ENCODE results near the gene NADK.

The NADK gene

GRCh38 chr1:1786836-1787605 lies 8.8 kb upstream of the NADK start:
- DNase-seq (ENCODE audit: low read depth) = no peak

GRCh38 chr1:1785666-1786065 lies 7.4 kb upstream of the NADK start:
- no peak for DNase-seq (ENCODE audit: low read depth)

DNA sequence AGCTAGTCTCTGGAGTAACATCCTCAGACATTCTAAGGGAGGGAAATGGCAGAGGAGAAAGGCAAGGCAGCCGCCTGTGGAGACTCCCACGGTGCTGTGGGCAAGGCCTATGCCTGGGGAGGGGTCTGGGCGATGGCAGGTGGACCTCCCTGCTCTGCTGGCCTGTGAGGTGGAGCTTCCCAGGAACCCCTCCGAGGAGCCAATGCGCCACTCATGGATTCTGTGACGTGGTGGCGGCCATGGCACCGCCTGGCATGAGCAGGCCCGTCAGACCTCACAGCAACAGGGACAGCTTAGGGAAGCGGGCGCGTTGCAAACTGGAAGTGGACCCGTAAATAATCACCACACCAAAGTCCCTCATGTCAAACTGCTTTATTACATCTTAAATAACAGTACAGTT lies 6.7 kb upstream of the NADK start:
- DNase-seq (ENCODE audit: low read depth) = no peak

- DNase-seq (ENCODE audit: low read depth) = no peak
Observed at GRCh38 chr1:1783320-1783719, 5.0 kb upstream of the NADK start.

DNA sequence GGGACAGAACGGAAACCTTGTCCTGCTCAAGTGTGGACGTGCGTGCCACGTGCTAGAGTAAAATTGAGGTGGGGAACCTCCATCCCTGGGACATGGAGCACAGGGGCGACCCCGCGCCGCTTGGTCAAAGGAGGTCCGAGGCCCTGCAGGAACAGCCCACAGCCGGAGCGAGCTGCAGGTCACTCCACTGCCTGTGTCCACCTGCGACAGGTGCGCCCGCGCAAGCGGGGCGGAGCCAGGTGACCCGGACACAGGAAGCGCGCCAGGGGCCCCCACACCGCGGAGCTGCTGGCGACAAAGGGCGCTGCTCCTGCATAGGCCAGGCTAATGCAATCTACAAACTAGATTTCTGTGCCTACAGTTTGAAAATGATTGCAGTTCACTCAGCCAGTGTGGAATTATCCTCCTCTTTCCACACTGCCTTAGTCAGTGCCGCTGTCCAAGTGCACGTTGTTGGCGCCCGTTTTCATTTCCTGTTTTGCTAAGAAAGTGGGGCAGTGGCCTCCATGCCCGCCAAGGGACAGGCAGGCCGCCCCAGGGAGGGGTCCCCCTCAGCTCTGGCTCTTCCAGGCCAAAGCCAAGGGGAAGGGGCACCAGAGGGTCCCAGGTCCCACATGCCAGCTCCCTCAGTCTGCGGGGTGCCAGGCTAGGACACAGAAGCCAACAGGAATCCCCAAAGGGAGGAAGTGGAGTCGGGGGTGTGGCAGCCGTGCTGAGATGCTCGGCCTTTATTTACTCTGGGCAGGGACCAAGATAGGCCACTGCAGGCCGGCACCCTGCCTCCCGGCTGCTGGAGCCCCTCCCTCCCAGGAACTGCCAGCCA lies 4.3 kb upstream of the NADK start:
- no peak for DNase-seq (ENCODE audit: low read depth)

DNA sequence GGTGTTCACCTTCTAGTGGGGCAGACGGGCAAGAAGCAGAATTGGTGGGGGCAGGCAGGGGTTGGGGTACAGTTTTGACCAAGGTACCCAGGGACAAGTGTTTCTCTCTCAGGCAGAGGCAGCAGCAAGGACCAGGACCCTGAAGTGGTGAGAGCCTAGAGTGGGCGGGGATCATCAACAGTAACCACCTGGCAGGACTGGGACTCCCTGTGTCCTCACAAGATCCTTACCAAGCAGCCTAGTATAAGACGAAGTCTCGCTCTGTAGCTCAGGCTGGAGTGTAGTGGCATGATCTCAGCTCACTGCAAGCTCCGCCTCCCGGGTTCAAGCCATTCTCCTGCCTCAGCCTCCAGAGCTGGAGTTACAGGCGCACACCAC lies 3.2 kb upstream of the NADK start:
- DNase-seq (ENCODE audit: low read depth) = no peak

DNA sequence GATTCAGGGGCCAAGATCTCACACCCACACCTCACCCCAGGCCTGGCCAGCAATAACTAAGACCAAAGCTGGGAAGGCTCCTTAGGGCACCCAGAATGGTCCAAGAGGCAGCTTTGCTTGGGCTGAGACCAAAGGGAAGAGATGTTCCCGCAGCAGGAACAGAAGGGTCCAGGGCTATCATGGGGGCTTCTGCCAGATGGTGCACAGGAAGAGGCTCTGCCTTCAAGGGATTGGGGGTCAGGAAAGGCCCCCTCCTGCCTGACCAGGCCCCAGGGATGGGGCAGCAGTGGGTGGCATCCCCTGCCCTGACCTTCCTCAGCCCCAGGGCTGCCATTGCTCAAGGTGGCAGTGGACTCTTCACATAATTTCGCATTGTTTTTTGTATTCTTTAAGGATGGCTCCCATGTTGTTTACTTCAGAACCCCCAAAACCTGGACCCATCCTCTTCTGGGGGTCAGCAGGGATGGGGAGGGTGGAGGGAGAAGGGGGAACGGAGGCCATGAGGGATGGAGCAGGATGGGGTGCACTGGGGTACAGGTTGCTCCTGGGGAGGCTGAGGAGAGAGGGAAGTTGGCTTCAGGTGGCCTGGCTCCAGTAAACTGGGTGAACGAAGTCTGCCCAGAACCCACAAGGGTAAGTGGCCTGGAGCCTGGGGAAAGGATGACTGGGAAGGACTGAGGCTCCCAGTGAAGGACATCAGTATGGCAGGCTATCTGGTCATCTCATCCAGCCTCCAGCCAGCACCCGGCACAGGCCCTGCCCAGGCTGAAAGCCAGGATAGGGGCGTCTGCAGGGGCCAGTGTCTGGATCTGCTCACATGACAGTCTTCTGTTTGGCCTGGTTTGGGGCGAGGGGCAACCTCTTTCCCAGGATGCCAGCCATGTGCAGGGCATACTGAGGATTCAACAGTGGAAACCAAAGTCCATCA lies 2.6 kb upstream of the NADK start:
- DNase-seq (ENCODE audit: low read depth) = no peak

- peak; percentile 49 for DNase-seq (ENCODE audit: low read depth)
Observed at GRCh38 chr1:1779691-1780597, 1.7 kb upstream of the NADK start.

DNA sequence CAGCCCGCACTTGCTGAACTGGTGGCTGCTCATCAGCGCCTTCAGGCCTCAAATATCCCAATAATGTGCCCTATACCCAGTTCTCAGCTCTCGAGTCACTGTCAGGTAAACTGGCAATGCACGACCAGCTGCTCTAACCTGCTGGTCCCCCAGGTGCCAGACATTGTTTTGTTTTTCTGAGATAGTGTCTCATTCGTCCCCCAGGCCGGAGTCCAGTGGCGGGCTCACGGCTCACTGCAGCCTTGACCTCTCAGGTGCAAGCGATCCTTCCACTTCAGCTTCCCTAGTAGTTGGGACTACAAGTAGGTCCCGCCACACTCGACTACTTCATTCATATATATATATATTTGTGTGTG lies 1.0 kb upstream of the NADK start:
- DNase-seq (ENCODE audit: low read depth) = no peak

DNA sequence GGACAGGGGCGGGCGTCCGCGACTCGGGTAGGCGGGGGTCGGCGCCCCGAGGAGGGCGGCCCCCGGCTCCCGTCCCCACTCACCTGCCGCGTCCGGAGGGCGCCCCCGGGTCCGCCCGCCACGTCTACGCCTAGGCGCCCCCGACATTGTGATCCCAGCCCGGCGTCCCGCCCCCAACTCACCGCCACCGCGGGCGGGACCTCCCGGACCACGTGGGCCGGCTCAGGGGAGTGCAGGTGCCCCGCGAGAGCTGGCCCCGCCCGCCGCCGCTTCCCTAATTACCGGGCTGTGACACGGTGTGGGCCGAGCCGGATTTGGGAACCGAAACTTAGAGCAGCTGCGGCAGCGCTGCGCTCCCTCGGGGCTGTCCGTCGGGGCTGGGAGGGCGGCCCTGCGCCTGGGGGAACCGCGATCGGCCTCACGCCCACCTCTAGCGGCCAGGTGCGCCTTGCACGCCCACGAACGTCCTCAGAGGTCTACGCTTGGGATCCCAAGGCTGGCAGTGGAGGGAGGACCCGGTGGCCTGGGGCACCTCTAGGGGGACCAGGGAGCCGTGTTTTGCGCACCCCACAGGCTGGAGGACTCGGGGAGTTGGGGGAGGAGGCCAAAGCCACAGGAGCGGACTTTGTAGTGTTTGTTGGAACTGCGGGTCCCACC lies 521 bp upstream of the NADK start:
- peak; percentile 71 for DNase-seq (ENCODE audit: low read depth)

DNA sequence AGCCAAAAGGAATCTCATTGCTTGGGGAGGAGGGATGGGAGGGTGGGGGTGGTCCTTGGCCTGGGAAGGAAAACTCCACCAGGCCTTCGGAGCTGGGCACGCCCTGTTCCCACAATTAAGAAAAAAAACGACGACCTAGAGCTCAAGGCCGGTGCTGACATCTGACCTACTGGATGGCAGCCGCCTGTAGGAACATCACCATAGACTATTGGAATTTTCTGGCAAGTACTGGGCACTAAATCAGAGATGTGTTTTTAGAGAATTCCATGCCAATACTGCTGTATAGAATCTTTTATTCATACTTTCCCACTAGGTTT lies 729 bp downstream of the NADK start:
- DNase-seq (ENCODE audit: low read depth) = no peak

DNA sequence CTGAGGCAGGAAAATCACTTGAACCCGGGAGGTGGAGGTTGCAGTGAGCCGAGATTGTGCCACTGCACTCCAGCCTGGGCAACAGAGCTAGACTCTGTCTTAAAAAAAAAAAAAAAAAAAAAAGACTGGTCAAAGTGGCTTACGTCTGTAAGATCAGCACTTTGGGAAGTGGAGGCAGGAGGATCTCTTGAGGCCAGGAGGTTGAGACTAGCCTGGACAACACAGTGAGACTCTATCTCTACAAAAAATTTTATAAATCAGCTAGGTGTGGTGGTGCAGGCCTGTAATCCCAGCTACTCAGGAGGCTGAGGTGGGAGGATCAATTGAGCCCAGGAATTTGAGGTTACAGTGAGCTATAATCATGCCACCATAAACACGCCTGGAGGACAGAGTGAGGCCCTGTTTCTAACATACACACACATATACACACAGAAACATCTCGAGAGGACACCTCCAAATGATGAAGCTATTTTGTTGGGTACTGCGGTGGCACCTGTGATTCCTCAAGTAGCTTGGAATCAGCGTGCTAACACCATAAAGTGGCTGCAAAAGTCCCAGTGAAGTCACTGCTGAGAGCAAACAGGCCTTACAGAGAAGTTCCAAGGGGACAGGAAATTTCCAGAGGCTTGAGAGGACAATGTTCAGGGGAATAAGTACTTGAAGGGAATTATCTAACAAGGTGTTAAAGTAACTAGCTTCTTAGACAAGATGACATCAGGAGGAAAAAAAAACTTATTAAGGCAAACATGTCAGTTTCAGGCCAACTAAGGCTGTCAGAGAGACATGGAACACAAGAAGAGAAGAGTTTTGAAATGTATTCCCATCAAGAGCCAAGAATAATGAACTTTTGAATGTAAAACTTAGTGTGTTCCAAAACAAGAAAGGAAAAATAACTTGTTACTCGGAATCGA lies 1.3 kb downstream of the NADK start:
- DNase-seq (ENCODE audit: low read depth) = no peak

- DNase-seq (ENCODE audit: low read depth) = no peak
Observed at GRCh38 chr1:1775327-1776226, 2.7 kb downstream of the NADK start.

DNA sequence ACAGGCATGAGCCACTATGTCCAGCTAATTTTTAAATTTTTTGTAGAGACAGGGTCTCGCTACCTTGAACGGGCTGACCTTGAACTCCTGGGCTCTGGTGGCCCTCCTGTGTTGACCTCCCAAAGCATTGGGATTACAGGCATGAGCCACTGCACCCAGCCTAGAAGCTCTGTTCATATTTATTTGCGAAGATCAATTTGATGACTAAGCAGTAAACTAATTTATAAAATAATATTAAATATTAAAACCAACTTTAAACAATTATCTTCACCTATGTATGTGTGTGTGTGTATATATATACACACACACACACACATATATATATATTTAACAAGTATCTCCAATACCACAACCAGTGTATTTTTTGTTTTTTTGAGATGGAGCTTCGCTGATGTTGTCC lies 4.4 kb downstream of the NADK start:
- DNase-seq (ENCODE audit: low read depth) = no peak

DNA sequence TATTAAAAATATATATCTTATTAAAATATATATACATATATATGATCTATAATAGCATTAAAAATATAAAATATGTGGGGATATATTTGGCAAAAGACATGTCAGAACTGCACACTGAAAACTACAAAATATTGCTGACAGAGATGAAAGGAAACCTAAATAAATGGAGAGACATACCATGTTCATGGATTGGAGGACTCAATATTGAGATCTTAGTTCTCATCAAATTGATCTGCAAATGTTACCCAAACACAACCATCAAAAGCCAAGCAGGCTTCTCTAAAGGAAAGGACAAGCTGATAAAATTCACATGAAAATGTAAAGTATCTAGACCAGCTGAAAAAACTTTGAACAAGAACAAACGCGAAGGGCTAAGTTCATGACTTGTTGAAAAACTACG lies 7.2 kb downstream of the NADK start:
- DNase-seq (ENCODE audit: low read depth) = no peak

DNA sequence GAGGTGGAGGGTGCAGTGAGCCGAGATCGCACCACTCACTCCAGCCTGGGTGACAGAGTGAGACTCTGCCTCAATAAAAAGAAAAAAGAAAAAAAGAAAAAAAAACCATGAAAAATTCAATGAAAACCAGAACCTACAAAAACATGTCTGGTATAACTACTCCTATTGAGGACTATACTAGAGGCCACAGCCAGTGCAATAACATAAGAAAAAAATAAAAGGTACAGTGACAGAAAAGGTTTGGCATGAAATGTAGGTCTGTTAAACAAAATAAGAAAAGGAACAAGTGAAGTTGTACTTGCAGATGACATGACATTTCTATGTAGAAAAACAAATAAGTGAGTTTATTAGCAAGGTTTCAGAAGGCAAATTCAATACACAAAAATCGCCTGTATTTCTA lies 8.2 kb downstream of the NADK start:
- no peak for DNase-seq (ENCODE audit: low read depth)

DNA sequence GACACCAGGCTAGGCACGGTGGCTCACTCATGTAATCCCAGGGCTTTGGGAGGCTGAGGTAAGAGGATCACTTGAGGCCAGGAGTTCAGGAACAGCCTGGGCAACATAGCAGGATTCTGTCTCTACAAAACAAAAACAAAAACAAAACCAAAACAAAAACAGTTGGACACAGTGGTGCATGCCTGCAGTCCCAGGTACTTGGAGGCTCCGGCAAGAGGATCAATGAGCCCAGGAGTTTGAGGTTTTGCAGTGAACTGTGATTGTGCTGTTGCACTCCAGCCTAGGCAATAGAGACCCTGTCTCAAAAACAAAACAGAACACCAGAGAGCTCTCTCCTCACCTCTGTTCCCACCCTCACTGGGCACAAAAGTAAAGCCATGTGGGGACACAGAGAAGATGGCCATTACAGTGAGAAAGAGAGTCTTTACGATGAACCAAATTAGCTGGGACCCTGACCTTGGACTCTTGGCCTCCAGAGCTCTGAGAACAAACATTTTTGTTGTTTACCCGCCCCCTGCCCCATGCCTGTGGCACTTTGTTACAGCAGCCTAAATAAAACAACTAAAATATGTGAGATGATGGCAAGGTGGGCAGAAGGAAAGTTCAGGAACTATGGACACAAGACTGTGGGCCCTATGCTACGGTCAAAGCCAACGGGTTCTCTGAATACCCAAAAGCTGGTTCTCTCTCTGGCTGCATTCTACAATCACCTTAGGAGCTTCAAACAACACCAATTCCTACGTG lies 9.8 kb downstream of the NADK start:
- no peak for DNase-seq (ENCODE audit: low read depth)

- no peak for DNase-seq (ENCODE audit: low read depth)
Observed at GRCh38 chr1:1764876-1765470, 13.3 kb downstream of the NADK start.

Data from activated T-cell treated with anti-CD3 and anti-CD28 coated beads for 24 hours (primary cell).